Endometrial microvascular endothelial cells (primary cell): ENCODE data around the gene TMEM101. TPM values are rescaled to one million over a fixed set of nuclear protein-coding genes. Genes with fewer than 3 reads are reported as not detected.
"Not testable (repeated sequence)": the region's sequence is repeated elsewhere in the genome, so short reads cannot be mapped to it uniquely, and the experiment has no call there.

Source experiments
- in situ Hi-C: cut with HindIII; loops from 2 replicates; pipeline ENCODE4 v1.10.0; 2017; ENCODE audit warnings: low sequenced_read_pairs, low pct_unique_long_range_greater_than_20kb; ENCODE audit errors: inconsistent ontology term
- total RNA-seq: library from RNA; depleted of rRNA; stranded (reverse); fragments of >200 nt; gene quantifications from one replicate; pipeline ENCODE4 v1.2.3, GENCODE V29; 2015; ENCODE audit errors: inconsistent ontology term

Gene TMEM101
- total RNA-seq, 1 donor from 2014 or later, result 43.9 TPM

- in situ Hi-C loops, result no loop called here
Measured at GRCh38 chr17:44004077-44004760, 10.5 kb downstream of the TMEM101 start, which contains the start of gene NAGS. TSS of gene NAGS (plus strand) at chr17:44004622. CDS start at chr17:44004664, 42 bp downstream.

GRCh38 chr17:44002141-44002848 lies 12.5 kb downstream of the TMEM101 start:
- in situ Hi-C loops, result no loop called here

- in situ Hi-C loops, result no loop called here
Measured at GRCh38 chr17:44001461-44001920, 13.3 kb downstream of the TMEM101 start.

- in situ Hi-C loops, result no loop called here
Measured at GRCh38 chr17:44000871-44001460, 13.8 kb downstream of the TMEM101 start.

GRCh38 chr17:44000141-44000860 lies 14.5 kb downstream of the TMEM101 start:
- in situ Hi-C loops, result no loop called here

GRCh38 chr17:43999024-43999423 lies 15.7 kb downstream of the TMEM101 start:
- in situ Hi-C loops, result no loop called here

- in situ Hi-C loops, result no loop called here
Measured at GRCh38 chr17:43998552-43998951, 16.2 kb downstream of the TMEM101 start.

GRCh38 chr17:43997180-43997579 lies 17.6 kb downstream of the TMEM101 start:
- in situ Hi-C loops, result not testable (repeated sequence)

- in situ Hi-C loops, result no loop called here
Measured at GRCh38 chr17:43995150-43995471, 19.7 kb downstream of the TMEM101 start.

GRCh38 chr17:43994272-43995149 lies 20.3 kb downstream of the TMEM101 start:
- in situ Hi-C loops, result no loop called here

GRCh38 chr17:43992641-43993040 lies 22.1 kb downstream of the TMEM101 start:
- in situ Hi-C loops, result no loop called here

GRCh38 chr17:43988301-43988700 lies 26.5 kb downstream of the TMEM101 start:
- in situ Hi-C loops, result no loop called here

GRCh38 chr17:43987131-43988021 lies 27.4 kb downstream of the TMEM101 start:
- in situ Hi-C loops, result no loop called here

GRCh38 chr17:43986225-43986981 lies 28.4 kb downstream of the TMEM101 start:
- in situ Hi-C loops, result no loop called here

GRCh38 chr17:43984521-43984920 lies 30.2 kb downstream of the TMEM101 start:
- in situ Hi-C loops, result no loop called here

GRCh38 chr17:43983515-43984411 lies 31.0 kb downstream of the TMEM101 start:
- in situ Hi-C loops, result no loop called here
